PC-3 (cell line): ENCODE results near the gene BCHE.

Source experiments
- CTCF ChIP-seq: fragments of 300-600 bp; sonication (generic); conservative IDR thresholded peaks from 2 replicates; pipeline ENCODE4 v1.5.1; 2017; ENCODE audit warnings: antibody characterized with exemption, low read depth, mild to moderate bottlenecking, low read length
- EZH2 ChIP-seq: fragments of 300-600 bp; sonication (generic); IDR thresholded peaks from one replicate; pipeline ENCODE4 v1.6.1; 2017; ENCODE audit warnings: antibody characterized with exemption, mild to moderate bottlenecking, low read length; ENCODE audit not compliant: unreplicated experiment

- TF ChIP-seq EZH2 (no peak), CTCF (no peak)
These were observed 36.3 kb downstream of the BCHE start for GRCh38 chr3:165800970-165801369.
